Fibroblast of lung (primary cell): ENCODE results near the gene SCG3. TPM values are rescaled to one million over a fixed set of nuclear protein-coding genes. Genes with fewer than 3 reads are reported as not detected.

Experiments used
- DNase-seq, 2 donors: peaks; one replicate each; pipeline versions ENCODE4 v3.0.0 to v3.0.0-alpha.2; 2010; ENCODE audit warnings: low read depth in 2 of 2
- H2AFZ ChIP-seq: 2 replicates; pipeline ENCODE4 v1.5.1; 2012; ENCODE audit warnings: low read length, control low read depth, inconsistent platforms
- H3K27ac ChIP-seq: 2 replicates; pipeline ENCODE4 v1.5.1; 2011; ENCODE audit warnings: low read length, control low read depth; ENCODE audit not compliant: insufficient read depth
- H3K27me3 ChIP-seq: 2 replicates; pipeline ENCODE4 v1.5.1; 2011; ENCODE audit warnings: mild to moderate bottlenecking, low read length; ENCODE audit not compliant: control insufficient read depth, insufficient read depth
- H3K36me3 ChIP-seq: 2 replicates; pipeline ENCODE4 v1.5.1; 2011; ENCODE audit warnings: low read length; ENCODE audit not compliant: control insufficient read depth, insufficient read depth
- H3K4me1 ChIP-seq: 2 replicates; pipeline ENCODE4 v1.5.1; 2011; ENCODE audit warnings: low read length; ENCODE audit not compliant: control insufficient read depth, insufficient read depth; ENCODE audit errors: extremely low read depth
- H3K4me2 ChIP-seq: 2 replicates; pipeline ENCODE4 v1.5.1; 2011; ENCODE audit warnings: low read length, control low read depth; ENCODE audit not compliant: insufficient read depth; ENCODE audit errors: extremely low read depth
- H3K4me3 ChIP-seq, 4 experiments: fragments of 200-600 bp in 1 of 4; sonication (generic) in 1 of 4; replicated peaks in 1 of 4; 2 replicates each; pipeline ENCODE4 v1.5.1; 2011 to 2016; ENCODE audit warnings: low read length in 4 of 4, low read depth in 3 of 4, mild to moderate bottlenecking in 3 of 4, control low read depth in 2 of 4, inconsistent platforms in 1 of 4, mixed read lengths in 1 of 4; ENCODE audit not compliant: insufficient read depth in 1 of 4; ENCODE audit errors: control extremely low read depth in 1 of 4
- H3K79me2 ChIP-seq: 2 replicates; pipeline ENCODE4 v1.5.1; 2012; ENCODE audit warnings: mild to moderate bottlenecking, low read length, inconsistent platforms; ENCODE audit not compliant: control insufficient read depth, insufficient read depth
- H3K9ac ChIP-seq: 2 replicates; pipeline ENCODE4 v1.5.1; 2011; ENCODE audit warnings: mild to moderate bottlenecking, low read length, control low read depth; ENCODE audit not compliant: insufficient read depth
- H3K9me3 ChIP-seq: 2 replicates; pipeline ENCODE4 v1.5.1; 2012; ENCODE audit warnings: low read depth, low read length; ENCODE audit not compliant: control insufficient read depth, insufficient read depth
- H4K20me1 ChIP-seq: 2 replicates; pipeline ENCODE4 v1.5.1; 2011; ENCODE audit warnings: low read length; ENCODE audit not compliant: control insufficient read depth, insufficient read depth; ENCODE audit errors: extremely low read depth
- EZH2 ChIP-seq: IDR thresholded peaks from 2 replicates; pipeline ENCODE4 v1.5.1; 2012; ENCODE audit warnings: low read length, control low read depth, mild to moderate bottlenecking; ENCODE audit errors: missing control alignments
- polyA plus RNA-seq, 2 donors: library from polyadenylated mRNA; depleted of rRNA in 1 of 2; stranded (reverse) in 1 of 2; unstranded in 1 of 2; fragments of >200 nt; gene quantifications; 2 replicates each; pipeline ENCODE4 v1.2.1, GENCODE V29; 2011 to 2012; ENCODE audit warnings: missing spikeins in 1 of 2
- total RNA-seq: library from RNA; depleted of rRNA; stranded (reverse); fragments of >200 nt; gene quantifications from 2 replicates; pipeline ENCODE4 v1.2.1, GENCODE V29; 2014
- TF ChIP-seq, protein P1 (sequence below), 2 donors: IDR thresholded peaks in 1 of 2; conservative IDR thresholded peaks in 1 of 2; 1 replicate in 1 of 2; 2 replicates in 1 of 2; pipeline ENCODE4 v1.5.1; 2011 to 2012; ENCODE audit warnings: low read length in 2 of 2, control low read depth in 1 of 2, inconsistent platforms in 1 of 2, low read depth in 1 of 2, mild to moderate bottlenecking in 1 of 2

The SCG3 gene
- total and polyA plus RNA-seq, 2 donors (not counting 1 experiment from before 2014, with no cell fraction given), result not detected

DNA sequence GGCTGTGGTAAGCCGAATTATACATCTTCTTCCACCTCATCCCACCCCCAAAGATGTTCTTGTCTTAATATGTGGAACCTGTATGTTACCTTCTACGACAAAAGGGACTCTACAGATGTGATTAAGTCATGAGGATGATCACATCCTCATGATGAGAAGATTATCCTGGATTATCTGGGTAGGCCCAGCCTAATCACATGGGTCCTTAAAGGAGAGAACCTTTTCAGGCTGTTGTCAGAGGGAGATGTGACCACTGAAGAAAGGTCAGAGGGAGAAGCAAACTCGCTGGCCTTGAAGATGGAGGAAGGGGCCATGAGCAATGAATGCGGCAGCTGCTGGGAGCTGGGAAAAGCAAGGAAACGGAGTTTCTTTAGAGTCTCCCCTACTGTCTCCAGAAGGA lies 12.9 kb upstream of the SCG3 start:
- Histone ChIP-seq H2AFZ (no peak overlapping the region), H3K4me1 (no peaks in the 10 kb centered on the region), H4K20me1 (no peaks in the 10 kb centered on the region), H3K4me2 (no peak overlapping the region), H3K79me2 (no peaks in the 10 kb centered on the region), H3K9ac (no peak overlapping the region), H3K9me3 (no peaks in the 10 kb centered on the region), H3K36me3 (no peaks in the 10 kb centered on the region), H3K4me3 (no peak overlapping the region), H3K27ac (no peak overlapping the region), H3K27me3 (peaks cover 2% of the 10 kb centered on the region)
- no peak for DNase-seq
- TF ChIP-seq, protein P1, sequence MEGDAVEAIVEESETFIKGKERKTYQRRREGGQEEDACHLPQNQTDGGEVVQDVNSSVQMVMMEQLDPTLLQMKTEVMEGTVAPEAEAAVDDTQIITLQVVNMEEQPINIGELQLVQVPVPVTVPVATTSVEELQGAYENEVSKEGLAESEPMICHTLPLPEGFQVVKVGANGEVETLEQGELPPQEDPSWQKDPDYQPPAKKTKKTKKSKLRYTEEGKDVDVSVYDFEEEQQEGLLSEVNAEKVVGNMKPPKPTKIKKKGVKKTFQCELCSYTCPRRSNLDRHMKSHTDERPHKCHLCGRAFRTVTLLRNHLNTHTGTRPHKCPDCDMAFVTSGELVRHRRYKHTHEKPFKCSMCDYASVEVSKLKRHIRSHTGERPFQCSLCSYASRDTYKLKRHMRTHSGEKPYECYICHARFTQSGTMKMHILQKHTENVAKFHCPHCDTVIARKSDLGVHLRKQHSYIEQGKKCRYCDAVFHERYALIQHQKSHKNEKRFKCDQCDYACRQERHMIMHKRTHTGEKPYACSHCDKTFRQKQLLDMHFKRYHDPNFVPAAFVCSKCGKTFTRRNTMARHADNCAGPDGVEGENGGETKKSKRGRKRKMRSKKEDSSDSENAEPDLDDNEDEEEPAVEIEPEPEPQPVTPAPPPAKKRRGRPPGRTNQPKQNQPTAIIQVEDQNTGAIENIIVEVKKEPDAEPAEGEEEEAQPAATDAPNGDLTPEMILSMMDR (conservative IDR thresholded peaks at IDR 0.05 in 1 of 2, IDR thresholded peaks at IDR 0.05 in 1 of 2; ENCODE audit: low read depth in 1 of 2, low read length in 2 of 2), result no peak
- no peak for TF ChIP-seq EZH2

DNA sequence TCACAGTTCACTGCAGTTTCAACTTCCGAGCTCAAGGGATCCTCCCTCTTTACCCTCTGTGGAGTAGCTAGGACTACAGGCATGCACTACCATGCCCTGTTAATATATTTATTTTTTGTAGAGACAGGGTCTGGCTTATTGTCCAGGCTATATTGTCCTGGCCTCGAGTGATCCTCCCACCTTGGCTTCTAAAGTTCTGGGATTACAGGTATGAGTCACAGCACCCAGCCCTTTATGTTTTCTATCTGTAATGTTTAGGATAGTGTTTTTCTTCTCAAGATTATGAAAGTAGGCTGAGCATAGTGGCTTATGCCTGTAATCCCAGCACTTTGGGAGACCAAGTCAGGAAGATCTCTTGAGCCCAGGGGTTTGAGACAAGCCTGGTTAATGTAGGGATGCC lies 11.9 kb upstream of the SCG3 start:
- no peak overlapping the region for H3K4me2 ChIP-seq
- no peak for DNase-seq
- H4K20me1 ChIP-seq, result no peaks in the 10 kb centered on the region
- H3K4me3 ChIP-seq, result no peak overlapping the region
- H3K9ac ChIP-seq, result no peak overlapping the region
- no peaks in the 10 kb centered on the region for H3K36me3 ChIP-seq
- no peaks in the 10 kb centered on the region for H3K4me1 ChIP-seq
- no peaks in the 10 kb centered on the region for H3K9me3 ChIP-seq
- no peak for TF ChIP-seq EZH2
- TF ChIP-seq, protein P1 (conservative IDR thresholded peaks at IDR 0.05 in 1 of 2, IDR thresholded peaks at IDR 0.05 in 1 of 2; ENCODE audit: low read depth in 1 of 2, low read length in 2 of 2), result no peak
- H3K27ac ChIP-seq, result no peak overlapping the region
- peaks cover 2% of the 10 kb centered on the region for H3K27me3 ChIP-seq
- no peak overlapping the region for H2AFZ ChIP-seq
- no peaks in the 10 kb centered on the region for H3K79me2 ChIP-seq

DNA sequence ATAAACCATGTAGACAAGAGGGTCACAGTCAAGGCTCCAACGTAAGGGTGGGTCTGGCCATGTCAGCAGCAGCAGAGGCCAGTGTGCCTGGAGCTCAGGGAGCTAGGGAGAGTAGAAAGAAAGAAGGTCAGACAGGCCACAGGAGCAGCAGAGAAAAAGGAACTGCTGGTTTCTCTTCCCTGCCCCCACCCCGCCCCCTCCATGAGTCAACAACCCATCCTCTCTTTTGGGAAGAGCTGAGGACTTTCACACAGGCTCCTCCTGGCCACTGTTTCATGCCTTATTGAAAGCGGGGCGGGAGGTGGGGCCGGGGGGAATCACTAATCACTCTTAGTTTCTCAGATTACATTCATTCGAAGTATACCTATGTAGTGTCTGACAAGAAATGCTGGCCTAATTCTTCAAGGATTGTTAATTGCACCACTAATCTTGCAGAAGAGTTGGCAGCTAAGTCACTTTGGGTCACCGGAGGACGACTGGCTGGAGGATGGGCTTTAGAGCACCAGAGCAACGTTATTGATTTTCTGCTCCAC lies 9.1 kb upstream of the SCG3 start:
- Histone ChIP-seq H3K27ac (no peak overlapping the region), H3K36me3 (no peaks in the 10 kb centered on the region), H3K9ac (no peak overlapping the region), H3K4me1 (no peaks in the 10 kb centered on the region), H3K4me2 (no peak overlapping the region), H3K79me2 (no peaks in the 10 kb centered on the region), H3K4me3 (no peak overlapping the region), H3K9me3 (no peaks in the 10 kb centered on the region), H3K27me3 (peaks cover 2% of the 10 kb centered on the region), H4K20me1 (no peaks in the 10 kb centered on the region), H2AFZ (no peak overlapping the region)
- no peak for DNase-seq
- TF ChIP-seq, protein P1 (conservative IDR thresholded peaks at IDR 0.05 in 1 of 2, IDR thresholded peaks at IDR 0.05 in 1 of 2; ENCODE audit: low read depth in 1 of 2, low read length in 2 of 2), result no peak
- TF ChIP-seq EZH2, result no peak
